GM12878 (cell line): ENCODE data around the gene SYTL2.

ENCODE experiments used
- BCL3 ChIP-seq: IDR thresholded peaks from 2 replicates; pipeline ENCODE4 v1.6.1; 2011; ENCODE audit warnings: borderline replicate concordance, low read depth, mild to moderate bottlenecking, moderate library complexity, low read length; ENCODE audit not compliant: insufficient read depth, poor library complexity, severe bottlenecking
- CHD1 ChIP-seq: IDR thresholded peaks from 2 replicates; pipeline ENCODE4 v1.6.1; 2012; ENCODE audit warnings: low read depth, low read length, improper control_type of control experiment
- ESRRA ChIP-seq: IDR thresholded peaks from 2 replicates; pipeline ENCODE4 v1.6.1; 2012; ENCODE audit warnings: mild to moderate bottlenecking, low read length, improper control_type of control experiment
- ETV6 ChIP-seq, 2 experiments: fragments of 450-650 bp in 1 of 2; IDR thresholded peaks in 1 of 2; conservative IDR thresholded peaks in 1 of 2; 2 replicates each; pipeline ENCODE4 v1.6.1; 2014; ENCODE audit warnings: antibody characterized with exemption in 1 of 2, borderline replicate concordance in 1 of 2, low read depth in 1 of 2, mild to moderate bottlenecking in 1 of 2, moderate library complexity in 1 of 2
- POLR2A ChIP-seq: IDR thresholded peaks from 2 replicates; pipeline ENCODE4 v1.6.1; 2011; ENCODE audit warnings: low read depth, mild to moderate bottlenecking, low read length
- POLR2AphosphoS2 ChIP-seq: IDR thresholded peaks from 2 replicates; pipeline ENCODE4 v1.6.1; 2011; ENCODE audit warnings: low read depth, mild to moderate bottlenecking, low read length, improper control_type of control experiment, moderate library complexity
- POLR2AphosphoS5 ChIP-seq: IDR thresholded peaks from 2 replicates; pipeline ENCODE4 v1.6.1; 2011; ENCODE audit warnings: mild to moderate bottlenecking, low read length, inconsistent platforms
- SIN3A ChIP-seq: IDR thresholded peaks from 2 replicates; pipeline ENCODE4 v1.6.1; 2012; ENCODE audit warnings: low read depth, low read length, improper control_type of control experiment
- SMC3 ChIP-seq: IDR thresholded peaks from 2 replicates; pipeline ENCODE4 v1.6.1; 2011; ENCODE audit warnings: low read length, improper control_type of control experiment, borderline replicate concordance
- SREBF2 ChIP-seq: IDR thresholded peaks from 2 replicates; pipeline ENCODE4 v1.6.1; 2012; ENCODE audit warnings: mild to moderate bottlenecking, low read length
- SUZ12 ChIP-seq: fragments of 200-600 bp; sonication (generic); IDR thresholded peaks from one replicate; pipeline ENCODE4 v1.6.1; 2018; ENCODE audit warnings: antibody characterized with exemption, mild to moderate bottlenecking; ENCODE audit not compliant: unreplicated experiment
- TF ChIP-seq, protein P1 (sequence below), 3 experiments: IDR thresholded peaks in 2 of 3; conservative IDR thresholded peaks in 1 of 3; 2 replicates each; pipeline ENCODE4 v1.5.1; 2011; ENCODE audit warnings: low read depth in 3 of 3, low read length in 3 of 3, mild to moderate bottlenecking in 3 of 3, control low read depth in 2 of 3, moderate library complexity in 2 of 3, inconsistent platforms in 1 of 3, mixed read lengths in 1 of 3; ENCODE audit not compliant: control insufficient read depth in 2 of 3, insufficient read depth in 1 of 3; ENCODE audit errors: extremely low read depth in 1 of 3
- TF ChIP-seq, protein P2 (sequence below): IDR thresholded peaks from 2 replicates; pipeline ENCODE4 v1.6.1; 2012; ENCODE audit warnings: low read depth, low read length, improper control_type of control experiment
- TF ChIP-seq, protein P3 (sequence below): IDR thresholded peaks from 2 replicates; pipeline ENCODE4 v1.6.1; 2011; ENCODE audit warnings: low read depth, mild to moderate bottlenecking, low read length, moderate library complexity, borderline replicate concordance; ENCODE audit errors: extremely low read depth

DNA sequence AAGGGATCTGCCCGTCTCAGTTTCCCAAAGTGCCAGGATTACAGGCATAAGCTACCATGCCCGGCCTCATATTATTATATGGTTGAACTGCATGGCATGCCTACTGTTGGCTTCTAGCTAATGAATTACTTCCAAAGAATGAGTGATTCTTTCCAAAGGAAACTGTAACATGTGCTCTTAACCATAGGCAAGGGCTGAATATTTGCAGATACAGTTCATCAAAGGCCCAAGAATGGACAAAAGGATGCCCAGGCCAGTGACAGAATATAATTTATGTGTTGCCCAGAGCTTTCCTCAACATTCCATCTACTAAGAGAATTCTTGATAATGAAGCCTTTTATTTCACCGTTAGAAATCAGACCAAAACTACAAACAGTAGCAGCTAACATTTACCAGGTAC lies 98.0 kb downstream of the SYTL2 start:
- TF ChIP-seq ETV6 (conservative IDR thresholded peaks at IDR 0.05 in 1 of 2, IDR thresholded peaks at IDR 0.05 in 1 of 2; ENCODE audit: borderline replicate concordance in 1 of 2, low read depth in 1 of 2), result no peak
- no peak for TF ChIP-seq ESRRA
- no peak for TF ChIP-seq BCL3
- TF ChIP-seq, protein P1, sequence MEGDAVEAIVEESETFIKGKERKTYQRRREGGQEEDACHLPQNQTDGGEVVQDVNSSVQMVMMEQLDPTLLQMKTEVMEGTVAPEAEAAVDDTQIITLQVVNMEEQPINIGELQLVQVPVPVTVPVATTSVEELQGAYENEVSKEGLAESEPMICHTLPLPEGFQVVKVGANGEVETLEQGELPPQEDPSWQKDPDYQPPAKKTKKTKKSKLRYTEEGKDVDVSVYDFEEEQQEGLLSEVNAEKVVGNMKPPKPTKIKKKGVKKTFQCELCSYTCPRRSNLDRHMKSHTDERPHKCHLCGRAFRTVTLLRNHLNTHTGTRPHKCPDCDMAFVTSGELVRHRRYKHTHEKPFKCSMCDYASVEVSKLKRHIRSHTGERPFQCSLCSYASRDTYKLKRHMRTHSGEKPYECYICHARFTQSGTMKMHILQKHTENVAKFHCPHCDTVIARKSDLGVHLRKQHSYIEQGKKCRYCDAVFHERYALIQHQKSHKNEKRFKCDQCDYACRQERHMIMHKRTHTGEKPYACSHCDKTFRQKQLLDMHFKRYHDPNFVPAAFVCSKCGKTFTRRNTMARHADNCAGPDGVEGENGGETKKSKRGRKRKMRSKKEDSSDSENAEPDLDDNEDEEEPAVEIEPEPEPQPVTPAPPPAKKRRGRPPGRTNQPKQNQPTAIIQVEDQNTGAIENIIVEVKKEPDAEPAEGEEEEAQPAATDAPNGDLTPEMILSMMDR (IDR thresholded peaks at IDR 0.05 in 2 of 3, conservative IDR thresholded peaks at IDR 0.05 in 1 of 3; ENCODE audit: control insufficient read depth in 2 of 3, extremely low read depth in 1 of 3, insufficient read depth in 1 of 3, low read depth in 3 of 3, low read length in 3 of 3), result no peak
- TF ChIP-seq, protein P2, sequence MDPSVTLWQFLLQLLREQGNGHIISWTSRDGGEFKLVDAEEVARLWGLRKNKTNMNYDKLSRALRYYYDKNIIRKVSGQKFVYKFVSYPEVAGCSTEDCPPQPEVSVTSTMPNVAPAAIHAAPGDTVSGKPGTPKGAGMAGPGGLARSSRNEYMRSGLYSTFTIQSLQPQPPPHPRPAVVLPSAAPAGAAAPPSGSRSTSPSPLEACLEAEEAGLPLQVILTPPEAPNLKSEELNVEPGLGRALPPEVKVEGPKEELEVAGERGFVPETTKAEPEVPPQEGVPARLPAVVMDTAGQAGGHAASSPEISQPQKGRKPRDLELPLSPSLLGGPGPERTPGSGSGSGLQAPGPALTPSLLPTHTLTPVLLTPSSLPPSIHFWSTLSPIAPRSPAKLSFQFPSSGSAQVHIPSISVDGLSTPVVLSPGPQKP, result no peak
- no peak for TF ChIP-seq SIN3A
- TF ChIP-seq SUZ12, result no peak
- TF ChIP-seq SMC3, result no peak
- TF ChIP-seq, protein P3, sequence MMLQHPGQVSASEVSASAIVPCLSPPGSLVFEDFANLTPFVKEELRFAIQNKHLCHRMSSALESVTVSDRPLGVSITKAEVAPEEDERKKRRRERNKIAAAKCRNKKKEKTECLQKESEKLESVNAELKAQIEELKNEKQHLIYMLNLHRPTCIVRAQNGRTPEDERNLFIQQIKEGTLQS, result no peak
- no peak for TF ChIP-seq SREBF2
- TF ChIP-seq POLR2AphosphoS5, result no peak
- TF ChIP-seq POLR2AphosphoS2, result no peak
- TF ChIP-seq CHD1, result no peak
- TF ChIP-seq POLR2A, result no peak
